HG03095 (cell line): ENCODE measurements around the gene MIOX.
"Not testable (repeated sequence)": the region's sequence is repeated elsewhere in the genome, so short reads cannot be mapped to it uniquely, and the experiment has no call there.

Source experiments
- ATAC-seq: cut with Tn5 transposase; IDR thresholded peaks from one replicate; pipeline ENCODE4 v1.9.1; 2021; ENCODE audit warnings: moderate library complexity; ENCODE audit not compliant: unreplicated experiment

The MIOX gene

DNA sequence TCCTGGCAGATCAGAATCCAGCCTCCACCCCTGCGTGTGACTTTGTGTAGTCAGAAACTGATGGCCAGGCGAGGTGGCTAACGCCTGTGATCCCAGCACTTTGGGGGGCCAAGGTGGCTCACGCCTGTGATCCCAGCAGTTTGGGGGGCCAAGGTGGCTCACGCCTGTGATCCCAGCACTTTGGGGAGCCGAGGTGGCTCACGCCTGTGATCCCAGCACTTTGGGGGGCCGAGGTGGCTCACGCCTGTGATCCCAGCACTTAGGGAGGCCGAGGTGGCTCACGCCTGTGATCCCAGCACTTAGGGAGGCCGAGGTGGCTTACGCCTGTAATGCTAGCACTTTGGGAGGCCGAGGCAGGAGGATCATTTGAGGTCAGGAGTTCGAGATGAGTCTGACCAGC is 26.5 kb downstream of the MIOX start:
- no peak for ATAC-seq

DNA sequence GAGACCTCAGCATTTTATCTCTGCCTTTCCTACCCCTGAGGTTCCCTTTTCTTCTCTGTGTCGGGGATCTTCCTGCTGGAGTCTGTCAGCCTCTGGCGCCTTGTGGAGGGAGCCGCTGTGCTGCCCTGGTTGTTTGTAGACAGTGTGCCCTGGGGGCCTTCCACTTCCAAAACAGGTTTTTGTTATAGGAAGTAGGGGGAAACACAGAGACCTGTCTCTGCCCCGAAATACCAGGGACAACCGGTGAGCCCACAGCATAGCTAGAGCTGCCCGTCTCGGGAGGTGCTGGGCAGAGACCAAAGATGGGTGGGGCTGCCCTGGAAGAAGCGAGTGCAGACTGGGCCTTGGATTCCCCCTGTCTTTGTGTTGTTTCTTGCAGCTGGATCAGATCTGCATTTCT is 29.4 kb downstream of the MIOX start:
- no peak for ATAC-seq

- ATAC-seq: no peak
Measured at GRCh38 chr22:50516891-50517290, 30.2 kb downstream of the MIOX start.

GRCh38 chr22:50517495-50518260 is 31.0 kb downstream of the MIOX start:
- no peak for ATAC-seq

GRCh38 chr22:50518606-50519005 is 31.9 kb downstream of the MIOX start:
- ATAC-seq: no peak

DNA sequence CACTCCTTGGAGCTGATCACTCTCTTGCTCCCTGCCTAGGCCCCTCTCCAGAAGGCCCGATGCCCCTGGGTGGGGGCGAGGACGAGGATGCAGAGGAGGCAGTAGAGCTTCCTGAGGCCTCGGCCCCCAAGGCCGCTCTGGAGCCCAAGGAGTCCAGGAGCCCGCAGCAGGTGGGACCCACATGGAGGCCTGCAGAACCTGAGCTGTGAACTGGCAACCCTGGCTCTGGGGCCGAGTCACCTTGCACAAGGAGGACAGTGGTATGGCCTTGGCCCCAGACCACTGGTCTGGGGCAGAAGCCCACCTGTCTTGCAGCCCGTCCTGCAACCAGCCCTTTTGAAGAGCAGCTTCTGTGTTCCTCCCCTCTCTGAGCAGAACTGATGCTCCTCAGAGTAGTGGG is 32.5 kb downstream of the MIOX start:
- ATAC-seq: no peak

- ATAC-seq: not testable (repeated sequence)
Measured at GRCh38 chr22:50520184-50520583, 33.5 kb downstream of the MIOX start.

DNA sequence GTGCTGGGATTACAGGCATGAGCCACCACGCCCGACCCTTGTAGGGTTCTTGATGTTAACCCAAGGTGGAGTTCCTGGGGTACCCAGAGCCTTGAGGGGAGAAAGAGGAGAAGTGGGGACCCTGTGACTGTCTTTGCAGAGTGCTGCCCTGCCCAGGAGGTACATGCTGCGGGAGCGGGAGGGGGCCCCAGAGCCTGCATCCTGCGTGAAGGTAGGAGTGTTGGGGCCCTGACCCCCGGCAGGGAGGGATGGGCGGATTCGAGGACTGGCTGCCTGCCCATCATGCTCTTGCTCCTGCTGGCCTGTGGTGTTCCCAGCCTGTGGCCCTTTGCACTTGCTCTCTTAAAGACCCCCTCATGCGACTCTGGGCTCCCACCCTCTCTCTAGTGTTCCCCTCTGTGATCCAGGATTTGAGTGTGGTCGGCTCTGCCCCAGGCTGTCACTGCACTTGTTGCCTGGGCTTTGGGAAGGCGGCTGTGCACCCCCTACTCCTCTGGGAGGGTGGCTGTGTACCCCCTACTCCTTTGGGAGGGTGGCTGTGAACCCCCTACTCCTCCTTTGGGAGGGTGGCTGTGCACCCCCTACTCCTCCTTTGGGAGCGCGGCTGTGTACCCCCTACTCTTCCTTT is 34.3 kb downstream of the MIOX start:
- no peak for ATAC-seq

DNA sequence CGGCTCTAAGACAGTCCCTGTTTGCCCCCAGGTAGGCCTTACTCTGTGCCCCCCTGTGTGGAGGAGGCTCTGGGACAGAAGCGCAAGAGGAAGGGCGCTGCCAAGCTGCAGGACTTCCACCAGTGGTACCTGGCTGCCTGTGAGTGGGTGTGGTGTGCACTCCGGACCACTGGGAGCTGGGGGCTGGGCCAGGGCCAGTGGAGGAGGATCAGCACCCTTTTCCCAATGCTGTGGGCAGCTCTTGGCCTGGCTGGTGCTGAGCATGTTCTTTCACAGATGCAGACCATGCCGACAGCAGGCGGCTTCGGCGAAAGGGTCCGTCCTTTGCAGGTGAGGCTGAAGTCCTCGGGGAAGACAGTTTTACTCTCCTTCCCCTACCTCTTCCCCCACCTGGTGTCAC is 35.1 kb downstream of the MIOX start:
- ATAC-seq: no peak

- ATAC-seq: no peak
Measured at GRCh38 chr22:50522208-50522805, 35.6 kb downstream of the MIOX start.

GRCh38 chr22:50522806-50523438 is 36.3 kb downstream of the MIOX start:
- ATAC-seq: no peak

DNA sequence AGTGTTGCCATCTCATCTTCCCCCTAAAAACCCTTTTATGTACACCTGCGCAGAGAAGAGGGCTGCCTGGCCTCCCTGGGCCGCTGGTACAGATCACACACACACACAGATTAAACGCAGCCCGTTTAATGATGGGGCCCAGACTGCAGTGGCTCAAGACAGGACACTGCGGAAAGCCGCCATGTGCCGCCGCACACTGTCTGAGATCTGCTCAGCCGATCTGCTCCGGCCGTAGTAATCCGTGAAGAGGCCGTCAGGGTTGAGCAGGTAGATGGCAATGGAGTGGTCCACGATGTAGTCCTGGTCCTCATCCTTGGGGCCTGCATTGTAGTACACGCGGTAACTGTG is 36.8 kb downstream of the MIOX start:
- no peak for ATAC-seq

- no peak for ATAC-seq
Measured at GRCh38 chr22:50523806-50524675, 37.4 kb downstream of the MIOX start.

DNA sequence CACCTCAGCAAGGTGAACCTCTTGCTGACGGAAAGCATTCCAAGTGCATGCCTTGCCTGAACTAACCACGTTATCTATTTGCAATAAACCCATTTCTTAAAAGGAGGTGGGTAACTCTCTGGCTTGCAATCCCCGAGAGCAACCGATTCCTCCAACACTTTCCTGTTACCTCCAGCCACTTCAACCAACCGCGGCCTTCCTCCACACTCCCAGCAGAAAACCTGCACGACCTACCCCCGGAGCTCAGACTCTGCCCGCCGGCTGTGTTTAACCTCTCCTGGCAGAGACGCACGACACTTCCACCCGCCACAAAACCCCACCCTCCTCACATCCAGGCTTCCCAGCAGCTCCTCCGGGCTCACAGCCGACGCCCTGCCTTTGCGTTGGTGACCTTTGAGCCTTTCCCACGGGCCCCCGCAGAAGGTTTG is 38.0 kb downstream of the MIOX start:
- ATAC-seq: no peak

DNA sequence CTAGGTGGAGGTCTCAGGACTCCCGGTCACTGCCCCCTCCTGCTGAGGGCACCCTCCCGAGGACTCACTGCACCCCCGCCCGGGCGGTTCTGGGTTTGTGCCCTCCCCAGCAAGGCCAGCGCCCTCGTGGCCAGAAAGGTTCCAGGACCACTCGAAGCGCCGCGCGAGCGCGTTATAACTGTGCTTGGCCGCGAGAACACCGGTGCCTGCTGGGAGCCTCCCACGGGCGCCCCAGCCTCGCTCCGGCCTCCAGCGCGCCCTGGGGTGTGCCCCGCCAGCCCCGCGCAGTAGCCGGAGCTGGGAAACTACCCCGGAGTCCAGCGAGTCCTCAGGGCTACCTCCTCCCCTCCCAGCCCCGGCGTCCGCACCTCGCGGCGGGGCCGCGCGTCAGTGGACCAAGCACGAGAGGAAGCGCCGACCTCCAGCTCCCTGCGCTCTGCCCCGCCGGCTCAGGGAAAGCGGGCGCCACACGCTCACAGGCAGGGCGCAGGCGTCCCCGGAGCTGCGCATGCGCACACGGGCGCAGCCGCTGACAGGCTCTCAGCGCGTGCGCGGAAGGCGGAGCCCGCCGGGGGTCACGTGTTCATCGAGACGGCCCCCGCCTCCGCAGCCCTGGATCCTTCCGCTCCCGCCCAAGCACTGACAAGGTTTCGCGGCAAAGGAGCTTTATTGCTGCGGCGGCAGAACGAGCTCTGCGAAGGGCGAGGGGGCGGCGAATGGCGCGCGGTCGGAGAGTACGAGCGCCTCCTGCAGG is 38.6 kb downstream of the MIOX start, which contains the start of gene SCO2:
SCO2 (minus strand) TSS at position 495 of the 754 bp plus-strand sequence. CDS start 1,187 bp downstream, outside the sequence.
- ATAC-seq: peak; percentile 27

GRCh38 chr22:50525858-50526107 is 39.1 kb downstream of the MIOX start:
- no peak for ATAC-seq

DNA sequence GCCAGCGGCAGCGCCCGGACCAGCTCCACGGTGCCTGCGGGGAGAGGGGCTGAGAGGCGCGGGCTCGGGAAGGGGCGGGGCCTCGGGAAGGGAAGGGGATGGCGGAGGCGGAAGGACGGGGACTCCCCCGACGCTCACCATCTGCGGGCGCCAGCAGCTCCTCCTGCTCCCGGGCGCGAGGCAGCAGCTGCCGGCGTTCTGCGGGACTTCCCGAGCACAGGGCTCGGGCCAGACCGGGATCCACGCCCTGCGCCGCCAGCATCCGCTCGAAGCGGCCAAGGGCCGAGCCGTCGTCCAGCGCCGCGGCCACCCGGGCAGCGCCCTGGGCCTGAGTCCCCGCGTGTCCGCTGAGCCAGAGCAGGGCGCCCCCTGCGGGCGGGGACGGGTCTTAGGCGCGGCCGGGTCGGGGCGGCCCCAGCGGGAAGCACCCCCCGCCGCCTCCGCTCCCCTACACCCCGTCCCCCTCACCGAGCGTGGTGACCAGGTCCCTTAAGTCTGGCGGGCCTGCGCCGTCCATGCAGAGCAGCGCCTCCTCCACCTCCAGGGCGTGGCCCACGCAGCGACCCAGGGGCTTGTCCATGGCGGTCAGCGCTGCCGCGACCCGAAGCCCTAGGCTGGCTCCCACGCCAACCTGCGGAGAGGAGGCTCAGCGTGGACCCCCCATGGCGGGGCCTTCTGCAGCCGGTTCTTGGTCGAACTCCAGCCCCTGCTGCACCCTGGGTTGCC is 39.6 kb downstream of the MIOX start:
- peak; percentile 30 for ATAC-seq

DNA sequence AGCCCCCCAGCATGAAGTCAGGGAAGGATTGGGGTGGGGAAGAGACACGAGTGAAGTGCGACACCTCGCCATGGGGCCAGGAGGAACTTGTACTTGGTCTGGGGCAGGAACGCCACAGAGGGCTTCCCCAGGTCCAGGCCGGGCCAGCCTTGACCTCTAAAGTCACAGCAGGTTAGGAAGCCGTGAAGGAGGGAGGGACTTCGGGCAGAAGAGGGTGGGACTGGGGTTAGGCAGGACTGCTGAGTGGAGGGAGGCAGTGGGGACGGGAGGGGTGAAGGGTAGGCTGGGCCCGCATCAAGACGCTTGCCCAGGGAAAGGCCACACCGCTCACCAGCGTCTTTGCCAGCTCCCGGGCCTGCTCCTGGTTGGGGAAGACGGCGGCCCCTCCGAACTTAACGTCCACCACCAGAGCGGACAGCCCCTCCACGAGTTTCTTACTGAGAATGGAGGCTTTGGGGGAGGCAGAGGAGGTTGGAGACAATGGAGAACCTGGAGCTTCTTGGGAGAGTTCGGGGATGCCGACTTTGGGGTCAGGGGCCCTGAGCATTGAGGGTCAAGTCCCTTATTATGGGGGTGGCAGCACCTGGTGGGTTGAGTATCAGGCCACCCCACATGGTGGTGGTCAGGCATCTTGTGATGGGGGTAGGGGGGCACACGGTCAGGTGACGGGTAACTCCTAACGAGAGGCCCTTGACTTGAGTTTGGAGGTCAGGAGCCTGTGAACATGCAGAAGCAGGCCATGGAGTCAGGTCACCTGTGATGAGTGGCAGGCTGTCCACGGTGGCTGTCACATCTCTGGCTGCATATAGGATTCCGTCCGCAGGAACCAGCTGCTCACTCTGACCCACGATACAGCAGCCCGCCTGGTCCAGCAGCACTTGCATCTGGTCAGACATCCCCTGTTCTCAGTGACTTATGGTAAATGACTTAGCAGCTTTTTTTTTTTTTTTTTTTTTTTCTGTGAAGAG is 40.5 kb downstream of the MIOX start:
- no peak for ATAC-seq
